Gastrocnemius medialis (tissue), 4 donors: ENCODE measurements around the gene MKRN1.

Experiments
- CTCF ChIP-seq, 5 experiments: fragments of 450-650 bp in 3 of 5; fragments of 200-600 bp in 2 of 5; sonication (generic) in 2 of 5; IDR thresholded peaks in 4 of 5; conservative IDR thresholded peaks in 1 of 5; 1 replicate in 4 of 5; 2 replicates in 1 of 5; pipeline ENCODE4 v1.5.1; 2016 to 2019; ENCODE audit warnings: antibody characterized with exemption in 5 of 5, mild to moderate bottlenecking in 3 of 5, moderate library complexity in 3 of 5
- POLR2A ChIP-seq, 2 donors: fragments of 450-650 bp; IDR thresholded peaks; one replicate each; pipeline ENCODE4 v1.6.1; 2017; ENCODE audit warnings: antibody characterized with exemption in 2 of 2, mild to moderate bottlenecking in 2 of 2, moderate library complexity in 2 of 2

GRCh38 chr7:140456551-140457051 is 22.7 kb downstream of the MKRN1 start:
- TF ChIP-seq CTCF (IDR thresholded peaks at IDR 0.05 in 4 of 5, conservative IDR thresholded peaks at IDR 0.05 in 1 of 5): no peak
- TF ChIP-seq POLR2A (IDR thresholded peaks at IDR 0.05): no peak
